Left ventricle myocardium inferior (tissue), 1 donor: ENCODE data around the gene AMT. TPM values are rescaled to one million over a fixed set of nuclear protein-coding genes. Genes with fewer than 3 reads are reported as not detected.
A peak's percentile ranks its signal among the peaks of the same experiment; 100 is the strongest.

ENCODE experiments used
- DNase-seq: peaks from one replicate; pipeline ENCODE4 v3.0.0-alpha.2; 2020
- H3K27ac ChIP-seq: fragments of 200-600 bp; replicated peaks from 2 replicates; pipeline ENCODE4 v1.8.0; 2021
- H3K27me3 ChIP-seq: fragments of 200-600 bp; 2 replicates; pipeline ENCODE4 v1.8.0; 2021; ENCODE audit warnings: low read depth
- H3K36me3 ChIP-seq: fragments of 200-600 bp; 2 replicates; pipeline ENCODE4 v1.8.0; 2021
- H3K4me1 ChIP-seq: fragments of 200-600 bp; 2 replicates; pipeline ENCODE4 v1.8.0; 2021
- H3K4me3 ChIP-seq: fragments of 200-600 bp; 2 replicates; pipeline ENCODE4 v1.8.0; 2021; ENCODE audit warnings: mild to moderate bottlenecking, moderate library complexity
- H3K9me3 ChIP-seq: fragments of 200-600 bp; replicated peaks from 2 replicates; pipeline ENCODE4 v1.8.0; 2021
- CTCF ChIP-seq: fragments of 200-600 bp; IDR thresholded peaks from 2 replicates; pipeline ENCODE4 v1.8.0; 2021; ENCODE audit warnings: antibody characterized with exemption, mild to moderate bottlenecking, borderline replicate concordance
- intact Hi-C: fragments of 100-400 bp; cut with micrococcal nuclease; formaldehyde crosslinking; loops from one replicate; pipeline ENCODE4 v1.11.0; 2022
- total RNA-seq: library from RNA; stranded (reverse); fragmentation: NEBNext Ultra II Directional; extraction: Animal tissue kit (Norgen Biotek cat#: 25700); gene quantifications from one replicate; pipeline ENCODE4 v1.2.1, GENCODE V29; 2021
- donor health status: DM: no; HTN: yes; CAD: no; lungs with severe emphysema.

The AMT gene
- total RNA-seq, 1 donor from 2014 or later: 29.0 TPM

- peaks cover 18% of the 10 kb centered on the region for H3K4me1 ChIP-seq
- H3K9me3 ChIP-seq: no peaks in the 10 kb centered on the region
- no peak for TF ChIP-seq CTCF
- H3K4me3 ChIP-seq: no peak overlapping the region
- intact Hi-C loops: loop anchor here (10.0 kb wide), 1 partner anchor 111 kb away; no protein-coding TSS in a partner anchor
- H3K27ac ChIP-seq: no peak overlapping the region
- H3K27me3 ChIP-seq: no peaks in the 10 kb centered on the region
- no peak for DNase-seq
- no peaks in the 10 kb centered on the region for H3K36me3 ChIP-seq
Measured at GRCh38 chr3:49445391-49445790, 23.1 kb upstream of the AMT start.

- Histone ChIP-seq H3K27ac (no peak overlapping the region), H3K27me3 (no peaks in the 10 kb centered on the region), H3K4me3 (no peak overlapping the region), H3K4me1 (peaks cover 3% of the 10 kb centered on the region), H3K36me3 (no peaks in the 10 kb centered on the region), H3K9me3 (no peaks in the 10 kb centered on the region)
- intact Hi-C loops: no loop called here
- no peak for DNase-seq
- TF ChIP-seq CTCF: no peak
Measured at GRCh38 chr3:49434731-49435130, 12.5 kb upstream of the AMT start.

- Histone ChIP-seq H3K4me3 (peak overlapping the region; percentile 68), H3K4me1 (peaks cover 15% of the 10 kb centered on the region), H3K36me3 (peaks cover 15% of the 10 kb centered on the region), H3K27me3 (no peaks in the 10 kb centered on the region), H3K27ac (peak overlapping the region; percentile 94), H3K9me3 (no peaks in the 10 kb centered on the region)
- intact Hi-C loops: no loop called here
- no peak for DNase-seq
- TF ChIP-seq CTCF: no peak
Measured at GRCh38 chr3:49428752-49429080, 6.4 kb upstream of the AMT start.

GRCh38 chr3:49427586-49427985 is 5.3 kb upstream of the AMT start:
- TF ChIP-seq CTCF: no peak
- no peak for DNase-seq

GRCh38 chr3:49424816-49425215 is 2.5 kb upstream of the AMT start:
- Histone ChIP-seq H3K9me3 (no peaks in the 10 kb centered on the region), H3K27me3 (no peaks in the 10 kb centered on the region), H3K4me3 (no peak overlapping the region), H3K4me1 (peaks cover 32% of the 10 kb centered on the region), H3K27ac (no peak overlapping the region), H3K36me3 (peaks cover 21% of the 10 kb centered on the region)
- TF ChIP-seq CTCF: no peak
- DNase-seq: no peak
- intact Hi-C loops: no loop called here

More at GRCh38 chr3:49427586-49427985, 5.3 kb upstream of the AMT start:
- Histone ChIP-seq H3K36me3 (peaks cover 15% of the 10 kb centered on the region), H3K4me3 (no peak overlapping the region), H3K4me1 (peaks cover 22% of the 10 kb centered on the region), H3K27ac (no peak overlapping the region), H3K9me3 (no peaks in the 10 kb centered on the region), H3K27me3 (no peaks in the 10 kb centered on the region)
- intact Hi-C loops: no loop called here
